Adrenal gland (tissue), 12 donors: ENCODE results near the gene ZBTB34. TPM values are rescaled to one million over a fixed set of nuclear protein-coding genes. Genes with fewer than 3 reads are reported as not detected.

Experiments used
- DNase-seq, 7 donors: peaks; one replicate each; pipeline ENCODE4 v3.0.0-alpha.2; 2019 to 2020
- H3K27ac ChIP-seq, 5 donors: fragments of 200-600 bp; sonication (generic) in 4 of 5; 1 replicate in 3 of 5; 2 replicates in 2 of 5; pipeline versions ENCODE4 v1.5.1 to v1.8.0; 2016 to 2020; ENCODE audit warnings: mild to moderate bottlenecking in 1 of 5
- H3K27me3 ChIP-seq: fragments of 200-600 bp; 2 replicates; pipeline ENCODE4 v1.8.0; 2021
- H3K36me3 ChIP-seq, 2 donors: fragments of 200-600 bp; replicated peaks in 1 of 2; 1 replicate in 1 of 2; 2 replicates in 1 of 2; pipeline versions ENCODE4 v1.5.1 to v1.8.0; 2018 to 2022
- H3K4me1 ChIP-seq, 2 donors: fragments of 200-600 bp; replicated peaks in 1 of 2; 1 replicate in 1 of 2; 2 replicates in 1 of 2; pipeline versions ENCODE4 v1.5.1 to v1.8.0; 2018 to 2021
- H3K4me3 ChIP-seq, 4 donors: fragments of 200-600 bp; sonication (generic) in 3 of 4; one replicate each; pipeline ENCODE4 v1.5.1; 2016 to 2018
- H3K9me3 ChIP-seq, 3 donors: fragments of 200-600 bp; sonication (generic) in 1 of 3; replicated peaks in 1 of 3; 1 replicate in 2 of 3; 2 replicates in 1 of 3; pipeline versions ENCODE4 v1.5.1 to v1.8.0; 2016 to 2021
- POLR2A ChIP-seq, 2 donors: fragments of 450-650 bp; IDR thresholded peaks; one replicate each; pipeline ENCODE4 v1.6.1; 2017; ENCODE audit warnings: antibody characterized with exemption in 2 of 2, mild to moderate bottlenecking in 2 of 2, moderate library complexity in 1 of 2
- WGBS, 4 donors: extraction: QIAGEN DNeasy Blood & Tissue Kit in 2 of 4; methylation state at CpG; one replicate each; pipeline versions ENCODE4 v1.1.5 to v1.1.7; 2013 to 2017; 5-methylcytosine and 5-hydroxymethylcytosine counted together
- intact Hi-C, 2 donors: fragments of 100-400 bp; cut with DNase I; formaldehyde crosslinking; loops; one replicate each; pipeline versions ENCODE4 v1.14.1 to v1.15.0; 2022 to 2023
- polyA plus RNA-seq, 3 donors: library from polyadenylated mRNA; stranded (reverse); fragments of 200-250 nt in 2 of 3; fragments of 350-450 nt in 1 of 3; fragmentation: Illumina TruSeq in 1 of 3; extraction: RNeasy Lipid Tissue Mini Kit (QIAGEN cat#74804) in 1 of 3; gene quantifications; one replicate each; pipeline ENCODE4 v1.2.3, GENCODE V29; 2013 to 2014
- total RNA-seq, 9 donors: library from RNA; depleted of rRNA in 4 of 9; stranded (reverse); fragments of >200 nt in 4 of 9; fragments of 120-200 nt in 1 of 9; fragmentation: NEBNext Ultra II Directional in 1 of 9; extraction: Animal tissue kit (Norgen Biotek cat#: 25700) in 1 of 9; gene quantifications; one replicate each; pipeline versions ENCODE4 v1.1.0 to v1.2.4, GENCODE V29; 2013 to 2023
- TF ChIP-seq, protein P1 (sequence below), 6 experiments: fragments of 450-650 bp in 4 of 6; fragments of 200-600 bp in 2 of 6; sonication (generic) in 1 of 6; IDR thresholded peaks; 1 replicate in 5 of 6; 2 replicates in 1 of 6; pipeline versions ENCODE4 v1.5.1 to v1.8.0; 2016 to 2021; ENCODE audit warnings: antibody characterized with exemption in 6 of 6, mild to moderate bottlenecking in 2 of 6, moderate library complexity in 1 of 6
- donor health status: healthy with polysubstance abuse.
- donor health status: Bipolar disorder and iron deficiency.
- donor health status: DM: yes; HTN: yes; CAD: no.
- donor health status: DM: no; HTN: no; CAD: no.
- donor health status: DM: no; HTN: no; CAD: no.
- donor health status: DM: yes; HTN: yes; CAD: no.

Gene ZBTB34
- total and polyA plus RNA-seq, 12 donors = 1.7 to 10.8 (median 6.3) TPM

DNA sequence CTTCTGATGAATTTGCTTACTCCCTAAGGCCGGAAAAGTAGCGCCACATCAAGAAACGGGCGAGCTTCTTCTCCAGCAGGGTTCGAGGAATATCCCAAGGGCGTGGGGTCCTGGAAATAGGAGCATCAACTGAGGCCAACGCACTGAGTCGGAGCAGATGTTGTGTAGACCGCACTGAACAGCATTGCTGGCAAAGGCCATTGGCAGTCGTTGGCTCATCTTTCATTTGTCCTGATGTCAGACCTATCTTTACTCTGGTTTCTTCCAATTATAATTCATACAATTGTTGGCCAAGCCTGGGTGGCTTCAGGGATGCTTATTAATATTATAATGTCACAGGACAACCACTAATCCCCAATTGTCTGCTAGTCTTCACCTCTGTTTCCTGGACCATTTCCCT lies 26.5 kb downstream of the ZBTB34 start:
- intact Hi-C loops = no loop called here
- Histone ChIP-seq H3K36me3 (peaks cover 4 to 10% of the 10 kb centered on the region in 2 donors), H3K4me1 (no peaks in the 10 kb centered on the region), H3K27me3 (no peaks in the 10 kb centered on the region), H3K9me3 (no peaks in the 10 kb centered on the region), H3K27ac (no peak overlapping the region), H3K4me3 (no peak overlapping the region)
- TF ChIP-seq, protein P1, sequence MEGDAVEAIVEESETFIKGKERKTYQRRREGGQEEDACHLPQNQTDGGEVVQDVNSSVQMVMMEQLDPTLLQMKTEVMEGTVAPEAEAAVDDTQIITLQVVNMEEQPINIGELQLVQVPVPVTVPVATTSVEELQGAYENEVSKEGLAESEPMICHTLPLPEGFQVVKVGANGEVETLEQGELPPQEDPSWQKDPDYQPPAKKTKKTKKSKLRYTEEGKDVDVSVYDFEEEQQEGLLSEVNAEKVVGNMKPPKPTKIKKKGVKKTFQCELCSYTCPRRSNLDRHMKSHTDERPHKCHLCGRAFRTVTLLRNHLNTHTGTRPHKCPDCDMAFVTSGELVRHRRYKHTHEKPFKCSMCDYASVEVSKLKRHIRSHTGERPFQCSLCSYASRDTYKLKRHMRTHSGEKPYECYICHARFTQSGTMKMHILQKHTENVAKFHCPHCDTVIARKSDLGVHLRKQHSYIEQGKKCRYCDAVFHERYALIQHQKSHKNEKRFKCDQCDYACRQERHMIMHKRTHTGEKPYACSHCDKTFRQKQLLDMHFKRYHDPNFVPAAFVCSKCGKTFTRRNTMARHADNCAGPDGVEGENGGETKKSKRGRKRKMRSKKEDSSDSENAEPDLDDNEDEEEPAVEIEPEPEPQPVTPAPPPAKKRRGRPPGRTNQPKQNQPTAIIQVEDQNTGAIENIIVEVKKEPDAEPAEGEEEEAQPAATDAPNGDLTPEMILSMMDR (IDR thresholded peaks at IDR 0.05) = no peak
- TF ChIP-seq POLR2A (IDR thresholded peaks at IDR 0.05) = no peak
- 83 to 96% (median 94%) methylated on average over 10 of the region's 10 CpGs for WGBS, 4 donors
- DNase-seq = no peak

DNA sequence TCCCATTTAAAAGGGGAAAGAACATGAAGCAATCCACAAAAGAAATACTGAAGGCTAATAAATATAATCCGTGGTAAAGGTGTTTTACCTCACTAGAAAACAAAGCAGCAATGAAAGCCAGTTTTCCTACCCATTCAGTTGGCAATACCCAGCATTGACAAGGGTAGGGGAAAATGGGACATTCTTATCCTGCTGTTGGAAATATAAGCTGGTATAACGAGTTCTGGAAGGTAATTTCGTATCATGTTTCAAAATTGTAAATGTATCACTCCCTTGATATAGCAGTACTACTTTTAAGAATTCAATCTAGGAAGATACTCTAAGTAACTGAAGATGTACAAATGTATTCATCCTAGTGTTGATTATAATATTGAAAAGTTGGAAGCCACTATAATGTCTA lies 31.2 kb downstream of the ZBTB34 start:
- no peak for TF ChIP-seq POLR2A (IDR thresholded peaks at IDR 0.05)
- TF ChIP-seq, protein P1 (IDR thresholded peaks at IDR 0.05) = no peak
- WGBS, 4 donors = 74 to 91% (median 86%) methylated on average over 3 of the region's 3 CpGs
- Histone ChIP-seq H3K4me3 (no peak overlapping the region), H3K27ac (no peak overlapping the region), H3K9me3 (no peaks in the 10 kb centered on the region), H3K36me3 (no peaks in the 10 kb centered on the region), H3K27me3 (no peaks in the 10 kb centered on the region), H3K4me1 (no peaks in the 10 kb centered on the region)
- DNase-seq = no peak
- intact Hi-C loops = no loop called here

DNA sequence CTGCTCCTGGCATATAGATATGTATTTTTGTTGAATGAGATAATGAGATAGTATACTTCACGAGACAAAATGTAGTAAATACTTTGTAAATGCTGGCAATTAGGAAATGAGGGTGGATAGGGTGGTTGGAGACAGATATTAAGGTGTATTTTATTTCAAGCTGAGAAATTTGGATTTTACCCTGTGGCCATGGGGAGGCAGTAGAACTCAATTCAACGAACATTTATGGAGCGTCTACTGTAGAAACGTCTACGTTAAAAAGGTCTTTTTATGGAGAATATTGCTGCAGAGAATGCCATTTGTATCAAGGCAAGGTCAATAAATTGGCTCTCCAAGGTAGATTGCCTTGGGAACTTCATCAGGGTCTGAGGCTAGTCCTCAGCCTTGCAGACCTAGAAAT lies 32.6 kb downstream of the ZBTB34 start:
- Histone ChIP-seq H3K4me1 (no peaks in the 10 kb centered on the region), H3K4me3 (no peak overlapping the region), H3K9me3 (no peaks in the 10 kb centered on the region), H3K36me3 (no peaks in the 10 kb centered on the region), H3K27me3 (no peaks in the 10 kb centered on the region), H3K27ac (no peak overlapping the region)
- WGBS, 4 donors = 21 to 26% (median 24%) methylated on average over 5 of the region's 5 CpGs
- no peak for TF ChIP-seq POLR2A (IDR thresholded peaks at IDR 0.05)
- TF ChIP-seq, protein P1 (IDR thresholded peaks at IDR 0.05) = peak in 4 of 6 experiments; percentile 29 to 45 (median 35)
- DNase-seq = peak in 1 of 7 donors; percentile 7
- intact Hi-C loops = no loop called here

DNA sequence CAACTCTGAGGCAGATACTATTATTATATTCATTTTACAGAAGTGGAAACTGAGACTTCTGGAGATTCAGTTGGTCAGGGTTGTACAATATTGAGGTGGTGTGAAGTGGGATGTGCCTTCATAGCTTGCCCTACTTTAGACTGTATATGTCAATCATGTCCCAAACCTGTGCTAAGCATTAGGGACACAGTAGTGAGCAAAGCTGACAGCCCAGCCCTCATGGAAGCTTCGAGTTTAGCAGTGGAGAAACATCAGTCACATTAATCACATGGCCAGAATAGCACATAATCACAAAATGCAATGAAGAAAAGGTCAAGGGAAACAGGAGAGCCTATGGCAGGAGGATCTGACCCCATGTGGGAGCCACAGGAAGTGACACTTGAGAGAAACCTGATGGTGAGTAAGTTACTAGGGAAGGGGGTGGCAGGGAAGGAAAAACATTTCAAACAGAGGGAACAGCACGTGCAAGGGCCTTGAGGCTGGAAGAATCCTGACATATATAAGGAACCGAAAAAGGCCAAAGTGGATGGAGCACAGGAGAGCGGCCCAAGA lies 33.7 kb downstream of the ZBTB34 start:
- no peaks in the 10 kb centered on the region for H3K27me3 ChIP-seq
- no peaks in the 10 kb centered on the region for H3K9me3 ChIP-seq
- intact Hi-C loops = no loop called here
- DNase-seq = peak in 1 of 7 donors; percentile 18
- no peak overlapping the region for H3K4me3 ChIP-seq
- H3K4me1 ChIP-seq = no peaks in the 10 kb centered on the region
- 73 to 76% (median 75%) methylated on average over 4 of the region's 4 CpGs for WGBS, 4 donors
- TF ChIP-seq, protein P1 (IDR thresholded peaks at IDR 0.05) = no peak
- TF ChIP-seq POLR2A (IDR thresholded peaks at IDR 0.05) = no peak
- no peaks in the 10 kb centered on the region for H3K36me3 ChIP-seq
- no peak overlapping the region for H3K27ac ChIP-seq
